Lower lobe of right lung (tissue), 2 donors: ENCODE results near the gene AP4M1. TPM values are rescaled to one million over a fixed set of nuclear protein-coding genes. Genes with fewer than 3 reads are reported as not detected.
A peak's percentile ranks its signal among the peaks of the same experiment; 100 is the strongest.

Source experiments
- ATAC-seq, 2 donors: fragments of 200-7000 bp; cut with Tn5 transposase; one replicate each; pipeline ENCODE4 v1.9.1; 2020 to 2022; ENCODE audit warnings: mild to moderate bottlenecking in 2 of 2, moderate library complexity in 2 of 2
- DNase-seq: peaks from one replicate; pipeline ENCODE4 v3.0.0-alpha.2; 2020
- H3K27ac ChIP-seq: fragments of 200-600 bp; one replicate; pipeline ENCODE4 v1.8.0; 2022
- H3K27me3 ChIP-seq: fragments of 200-600 bp; one replicate; pipeline ENCODE4 v1.8.0; 2022; ENCODE audit warnings: low read depth
- H3K36me3 ChIP-seq: fragments of 200-600 bp; one replicate; pipeline ENCODE4 v1.8.0; 2022; ENCODE audit warnings: mild to moderate bottlenecking
- H3K4me1 ChIP-seq: fragments of 200-600 bp; one replicate; pipeline ENCODE4 v1.8.0; 2022
- H3K4me3 ChIP-seq: fragments of 200-600 bp; one replicate; pipeline ENCODE4 v1.8.0; 2022; ENCODE audit warnings: mild to moderate bottlenecking
- H3K9me3 ChIP-seq: fragments of 200-600 bp; one replicate; pipeline ENCODE4 v1.8.0; 2022
- intact Hi-C: fragments of 100-400 bp; cut with DNase I; formaldehyde crosslinking; loops from one replicate; pipeline ENCODE4 v1.11.0; 2022
- total RNA-seq: library from RNA; stranded (reverse); fragmentation: NEBNext Ultra II Directional; extraction: Animal tissue kit (Norgen Biotek cat#: 25700); gene quantifications from one replicate; pipeline ENCODE4 v1.2.1, GENCODE V29; 2021
- TF ChIP-seq, protein P1 (sequence below): fragments of 200-600 bp; IDR thresholded peaks from one replicate; pipeline ENCODE4 v1.8.0; 2022; ENCODE audit warnings: antibody characterized with exemption, mild to moderate bottlenecking
- donor health status: DM: no; HTN: yes; CAD: no; lungs with severe emphysema.

AP4M1 gene
- total RNA-seq, 1 donor from 2014 or later, result 16.5 TPM

DNA sequence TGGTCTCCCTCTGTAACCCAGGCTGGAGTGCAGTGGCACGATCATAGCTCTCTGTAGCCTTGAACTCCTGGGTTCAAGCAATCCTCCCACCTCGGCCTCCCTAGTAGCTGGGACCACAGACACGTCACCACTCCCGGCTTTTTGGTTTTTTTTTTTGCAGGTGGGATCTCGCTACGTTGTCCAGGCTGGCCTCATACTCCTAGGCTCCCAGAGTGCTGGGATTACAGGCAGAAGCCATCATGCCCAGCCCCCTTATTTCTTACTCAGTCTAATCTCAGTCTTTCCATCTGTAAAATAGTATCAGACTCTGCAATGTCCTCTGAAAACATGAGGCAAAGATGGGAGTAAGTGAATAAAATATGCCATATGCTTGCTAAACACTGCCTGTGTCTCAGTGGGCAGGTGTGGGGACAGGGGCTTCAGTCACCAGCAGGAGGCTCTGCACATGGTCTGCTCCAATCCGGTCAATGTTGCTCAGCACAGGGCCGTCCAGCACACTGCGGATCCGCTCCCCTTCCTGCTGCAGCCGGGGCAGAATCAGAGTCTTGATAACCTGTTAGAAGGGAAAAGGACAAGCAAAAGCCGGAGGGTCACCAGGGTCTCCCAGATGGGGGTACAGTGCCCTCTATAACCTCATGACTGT, 8.2 kb downstream of the AP4M1 start:
- intact Hi-C loops, result no loop called here
- TF ChIP-seq, protein P1, sequence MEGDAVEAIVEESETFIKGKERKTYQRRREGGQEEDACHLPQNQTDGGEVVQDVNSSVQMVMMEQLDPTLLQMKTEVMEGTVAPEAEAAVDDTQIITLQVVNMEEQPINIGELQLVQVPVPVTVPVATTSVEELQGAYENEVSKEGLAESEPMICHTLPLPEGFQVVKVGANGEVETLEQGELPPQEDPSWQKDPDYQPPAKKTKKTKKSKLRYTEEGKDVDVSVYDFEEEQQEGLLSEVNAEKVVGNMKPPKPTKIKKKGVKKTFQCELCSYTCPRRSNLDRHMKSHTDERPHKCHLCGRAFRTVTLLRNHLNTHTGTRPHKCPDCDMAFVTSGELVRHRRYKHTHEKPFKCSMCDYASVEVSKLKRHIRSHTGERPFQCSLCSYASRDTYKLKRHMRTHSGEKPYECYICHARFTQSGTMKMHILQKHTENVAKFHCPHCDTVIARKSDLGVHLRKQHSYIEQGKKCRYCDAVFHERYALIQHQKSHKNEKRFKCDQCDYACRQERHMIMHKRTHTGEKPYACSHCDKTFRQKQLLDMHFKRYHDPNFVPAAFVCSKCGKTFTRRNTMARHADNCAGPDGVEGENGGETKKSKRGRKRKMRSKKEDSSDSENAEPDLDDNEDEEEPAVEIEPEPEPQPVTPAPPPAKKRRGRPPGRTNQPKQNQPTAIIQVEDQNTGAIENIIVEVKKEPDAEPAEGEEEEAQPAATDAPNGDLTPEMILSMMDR, result no peak
- ATAC-seq, result no peak

DNA sequence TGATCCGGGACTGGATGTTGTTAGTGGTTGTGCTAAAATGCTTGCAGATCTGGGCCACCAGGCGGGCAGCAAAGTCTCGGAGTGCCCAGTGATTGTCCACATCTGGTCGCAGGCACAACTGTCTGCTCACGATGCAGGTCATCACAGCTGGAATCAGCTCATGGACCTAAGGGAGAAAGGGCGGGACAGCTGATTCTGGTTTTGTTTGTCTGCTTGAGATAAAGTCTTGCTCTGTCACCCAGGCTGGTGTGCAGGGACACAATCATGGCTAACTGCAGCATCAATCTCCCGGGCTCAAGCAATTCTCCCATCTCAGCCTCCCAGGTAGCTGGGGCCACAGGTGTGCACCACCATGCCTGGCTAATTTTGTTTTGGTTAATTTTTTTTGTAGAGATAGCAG, 9.7 kb downstream of the AP4M1 start:
- peaks cover 80% of the 10 kb centered on the region for H3K36me3 ChIP-seq
- H3K27me3 ChIP-seq, result no peaks in the 10 kb centered on the region
- no peaks in the 10 kb centered on the region for H3K9me3 ChIP-seq
- no peak overlapping the region for H3K4me3 ChIP-seq
- TF ChIP-seq, protein P1, result no peak
- DNase-seq (no peak), ATAC-seq (no peak)
- intact Hi-C loops, result no loop called here
- H3K4me1 ChIP-seq, result no peaks in the 10 kb centered on the region
- no peak overlapping the region for H3K27ac ChIP-seq

More for the DNA sequence above, 8.2 kb downstream of the AP4M1 start:
- DNase-seq, result no peak
- Histone ChIP-seq H3K9me3 (no peaks in the 10 kb centered on the region), H3K4me3 (no peak overlapping the region), H3K36me3 (peaks cover 95% of the 10 kb centered on the region), H3K27me3 (no peaks in the 10 kb centered on the region), H3K27ac (no peak overlapping the region), H3K4me1 (no peaks in the 10 kb centered on the region)

DNA sequence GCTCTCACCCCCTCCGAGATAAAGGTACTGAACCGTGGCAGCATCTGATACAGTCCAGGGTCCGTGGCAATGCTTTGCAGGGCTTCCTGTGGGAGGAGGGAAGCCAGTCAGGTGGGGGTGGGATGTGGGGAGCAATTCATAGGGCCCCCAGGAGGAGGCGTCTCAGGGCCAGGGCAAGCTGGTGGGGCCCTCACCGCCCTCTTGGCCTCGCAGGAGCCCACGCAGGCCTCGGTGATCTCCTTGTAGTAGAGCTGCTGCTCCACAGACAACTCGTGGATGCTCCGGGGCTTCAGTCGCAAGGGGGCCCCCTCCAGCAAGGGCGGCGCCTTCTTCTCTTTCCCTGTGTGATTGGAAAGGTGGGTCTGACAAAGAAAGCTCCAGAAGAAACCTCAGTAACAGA, 10.5 kb downstream of the AP4M1 start:
- Histone ChIP-seq H3K27me3 (no peaks in the 10 kb centered on the region), H3K27ac (no peak overlapping the region), H3K9me3 (no peaks in the 10 kb centered on the region), H3K36me3 (peaks cover 72% of the 10 kb centered on the region), H3K4me3 (no peak overlapping the region), H3K4me1 (no peaks in the 10 kb centered on the region)
- intact Hi-C loops, result no loop called here
- DNase-seq, result no peak
- TF ChIP-seq, protein P1, result no peak
- no peak for ATAC-seq

DNA sequence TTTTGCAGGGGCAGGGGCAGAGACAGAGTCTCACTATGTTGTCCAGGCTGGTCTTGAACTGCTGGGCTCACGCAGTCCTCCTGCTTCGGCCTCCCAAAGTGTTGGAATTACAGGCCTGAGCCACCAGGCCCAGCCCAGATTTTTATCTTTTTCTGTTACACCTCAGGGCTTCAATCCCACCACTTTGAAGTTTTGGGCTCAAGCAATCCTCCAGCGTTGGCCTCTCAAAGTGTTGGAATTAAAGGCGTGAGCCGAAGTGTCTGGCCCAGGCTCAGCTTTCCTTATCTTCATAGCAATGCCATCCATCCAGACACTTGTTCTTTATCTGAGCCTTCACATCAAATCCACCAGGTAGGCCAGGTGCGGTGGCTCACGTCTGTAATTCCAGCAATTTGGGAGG, 13.6 kb downstream of the AP4M1 start:
- Histone ChIP-seq H3K27me3 (no peaks in the 10 kb centered on the region), H3K9me3 (no peaks in the 10 kb centered on the region), H3K36me3 (peaks cover 41% of the 10 kb centered on the region), H3K4me1 (peaks cover 10% of the 10 kb centered on the region), H3K27ac (no peak overlapping the region), H3K4me3 (no peak overlapping the region)
- TF ChIP-seq, protein P1, result no peak
- intact Hi-C loops, result no loop called here
- no peak for ATAC-seq
- DNase-seq, result no peak

DNA sequence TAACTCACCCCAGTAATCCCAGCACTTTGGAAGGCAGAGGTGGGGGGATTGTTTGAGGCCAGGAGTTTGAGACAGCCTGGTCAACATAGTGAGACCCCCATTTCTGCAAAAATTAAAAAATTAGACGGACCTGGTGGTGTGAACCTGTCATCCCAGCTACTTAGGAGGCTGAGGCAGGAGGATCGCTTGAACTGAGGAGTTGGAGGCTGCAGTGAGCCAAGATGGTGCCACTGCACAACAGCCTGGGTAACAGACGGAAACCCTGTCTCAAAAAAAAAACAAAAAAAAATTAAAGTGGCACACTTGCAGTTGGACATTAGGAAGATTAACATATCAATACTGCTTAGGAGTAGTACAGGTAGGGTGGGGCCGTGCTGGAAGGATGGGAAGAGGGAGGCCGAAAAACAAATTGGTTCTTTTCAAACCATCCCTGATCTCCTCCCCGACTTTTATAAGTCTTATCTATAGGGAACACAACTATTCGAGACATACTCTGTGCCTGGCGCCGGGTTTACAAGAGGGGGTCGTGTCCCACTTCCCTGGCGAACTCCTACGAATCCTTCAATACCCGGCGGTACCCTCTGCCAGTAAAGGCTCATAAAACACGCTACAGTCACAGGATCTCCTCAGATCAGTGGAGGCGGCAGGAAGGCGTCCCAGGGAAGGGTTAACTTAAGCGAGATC, 17.1 kb downstream of the AP4M1 start:
- H3K27me3 ChIP-seq, result no peaks in the 10 kb centered on the region
- H3K4me3 ChIP-seq, result peak overlapping the region; percentile 80
- intact Hi-C loops, result no loop called here
- no peaks in the 10 kb centered on the region for H3K9me3 ChIP-seq
- peak overlapping the region; percentile 93 for H3K27ac ChIP-seq
- no peak for DNase-seq
- H3K4me1 ChIP-seq, result peaks cover 18% of the 10 kb centered on the region
- H3K36me3 ChIP-seq, result peaks cover 6% of the 10 kb centered on the region
- no peak for ATAC-seq
- TF ChIP-seq, protein P1, result no peak
